Panc1 (cell line): ENCODE results near the gene PPP1R1B. TPM values are rescaled to one million over a fixed set of nuclear protein-coding genes. Genes with fewer than 3 reads are reported as not detected.
"Not testable (repeated sequence)": the region's sequence is repeated elsewhere in the genome, so short reads cannot be mapped to it uniquely, and the experiment has no call there.

Experiments used
- ATAC-seq: fragments of 200-7000 bp; cut with Tn5 transposase; 2 replicates; pipeline ENCODE4 v1.9.1; 2020; ENCODE audit warnings: mild to moderate bottlenecking, moderate library complexity
- BruUV-seq: library from RNA; stranded (reverse); fragments of 400-500 nt; replicated peaks from 2 replicates; lab custom pipeline; 2021; lab: Mats Ljungman, UMichigan
- CTCF ChIA-PET: fragments of 300-600 bp; sonication (Branson Sonifier 250); formaldehyde crosslinking; loops from one replicate; lab custom pipeline; 2022; ENCODE audit warnings: antibody characterized with exemption; lab: Charles Lee
- POLR2A ChIA-PET: fragments of 300-600 bp; sonication (Branson Sonifier 250); formaldehyde crosslinking; loops from one replicate; lab custom pipeline; 2022; ENCODE audit warnings: antibody characterized with exemption; lab: Charles Lee
- DNase-seq: peaks from one replicate; pipeline ENCODE4 v3.0.0-alpha.2; 2010; ENCODE audit warnings: low read depth, low spot score
- H3K27ac ChIP-seq: 2 replicates; pipeline ENCODE4 v1.5.1; 2011; ENCODE audit warnings: mild to moderate bottlenecking, low read length, inconsistent platforms
- H3K27me3 ChIP-seq: fragments of 200-500 bp; sonication (Bioruptor generic); 2 replicates; pipeline ENCODE4 v1.6.0; 2014; ENCODE audit warnings: low read length, inconsistent platforms; ENCODE audit not compliant: control insufficient read depth, insufficient read depth
- H3K36me3 ChIP-seq: fragments of 200-500 bp; sonication (Bioruptor generic); 2 replicates; pipeline ENCODE4 v1.5.1; 2014; ENCODE audit warnings: inconsistent platforms, mild to moderate bottlenecking, low read length, moderate library complexity; ENCODE audit not compliant: control insufficient read depth, insufficient read depth
- H3K4me1 ChIP-seq: 2 replicates; pipeline ENCODE4 v1.5.1; 2011; ENCODE audit warnings: inconsistent platforms, mild to moderate bottlenecking, low read length, moderate library complexity; ENCODE audit not compliant: control insufficient read depth, insufficient read depth
- H3K4me3 ChIP-seq, 2 experiments: 2 replicates each; pipeline ENCODE4 v1.5.1; 2011 to 2012; ENCODE audit warnings: low read depth in 2 of 2, low read length in 2 of 2, mild to moderate bottlenecking in 2 of 2, inconsistent platforms in 1 of 2, moderate library complexity in 1 of 2
- H3K9me3 ChIP-seq: fragments of 200-500 bp; sonication (Bioruptor generic); 2 replicates; pipeline ENCODE4 v1.5.1; 2014; ENCODE audit warnings: low read depth, mild to moderate bottlenecking, inconsistent platforms, low read length, moderate library complexity; ENCODE audit not compliant: control insufficient read depth, insufficient read depth
- POLR2AphosphoS5 ChIP-seq: IDR thresholded peaks from 2 replicates; pipeline ENCODE4 v1.6.1; 2012; ENCODE audit warnings: mild to moderate bottlenecking, low read depth, low read length, moderate library complexity
- SIN3A ChIP-seq: IDR thresholded peaks from 2 replicates; pipeline ENCODE4 v1.6.1; 2012; ENCODE audit warnings: low read depth, mild to moderate bottlenecking, low read length, moderate library complexity, borderline replicate concordance; ENCODE audit not compliant: insufficient read depth
- TCF7L2 ChIP-seq: IDR thresholded peaks from 2 replicates; pipeline ENCODE4 v1.6.1; 2011; ENCODE audit warnings: mild to moderate bottlenecking, low read depth, low read length, inconsistent platforms
- in situ Hi-C: cut with HindIII; loops from 2 replicates; pipeline ENCODE4 v1.10.0; 2016; ENCODE audit warnings: low sequenced_read_pairs, low pct_unique_long_range_greater_than_20kb
- intact Hi-C: fragments of 100-400 bp; cut with micrococcal nuclease; formaldehyde crosslinking; loops from one replicate; pipeline ENCODE4 v1.10.0; 2022; ENCODE audit not compliant: unreplicated experiment
- total RNA-seq: library from RNA; stranded (reverse); gene quantifications from one replicate; pipeline ENCODE4 v1.2.1, GENCODE V29; 2021; ENCODE audit not compliant: unreplicated experiment
- TF ChIP-seq, protein P1 (sequence below): fragments of 450-650 bp; IDR thresholded peaks from 2 replicates; pipeline ENCODE4 v1.5.1; 2017; ENCODE audit warnings: mild to moderate bottlenecking
- TF ChIP-seq, protein P2 (sequence below), 2 experiments: IDR thresholded peaks; 2 replicates each; pipeline ENCODE4 v1.6.1; 2011 to 2012; ENCODE audit warnings: low read depth in 2 of 2, control low read depth in 1 of 2, low read length in 1 of 2, mild to moderate bottlenecking in 1 of 2, moderate library complexity in 1 of 2; ENCODE audit not compliant: insufficient read depth in 1 of 2

The PPP1R1B gene
- total RNA-seq, 1 experiment from 2014 or later = 45.7 TPM

DNA sequence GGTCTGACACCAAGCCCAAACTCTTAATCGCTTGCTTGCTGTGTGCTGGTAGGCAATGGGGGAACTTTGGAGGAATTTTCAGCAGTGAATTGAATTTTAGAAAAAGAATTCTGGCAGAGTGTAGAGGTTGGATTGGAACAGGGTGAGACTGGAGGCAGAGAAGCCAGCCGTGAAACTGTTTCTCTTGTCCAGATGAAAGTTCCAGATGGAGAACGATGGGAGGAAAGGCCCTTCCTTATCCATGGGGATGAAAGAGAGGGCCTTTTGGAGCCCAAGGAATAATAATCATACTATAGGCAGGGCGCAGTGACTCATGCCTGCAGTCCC, 45.0 kb upstream of the PPP1R1B start:
- H3K4me3 ChIP-seq = no peak overlapping the region
- no peaks in the 10 kb centered on the region for H3K4me1 ChIP-seq
- H3K27ac ChIP-seq = no peak overlapping the region
- no peaks in the 10 kb centered on the region for H3K27me3 ChIP-seq
- BruUV-seq = no TSS peak
- no peaks in the 10 kb centered on the region for H3K9me3 ChIP-seq
- ATAC-seq (no peak), DNase-seq (no peak)
- ChIA-PET POLR2A (no interaction called here), CTCF (no interaction called here)
- TF ChIP-seq POLR2AphosphoS5 (no peak), SIN3A (no peak), TCF7L2 (no peak)
- TF ChIP-seq, protein P1, sequence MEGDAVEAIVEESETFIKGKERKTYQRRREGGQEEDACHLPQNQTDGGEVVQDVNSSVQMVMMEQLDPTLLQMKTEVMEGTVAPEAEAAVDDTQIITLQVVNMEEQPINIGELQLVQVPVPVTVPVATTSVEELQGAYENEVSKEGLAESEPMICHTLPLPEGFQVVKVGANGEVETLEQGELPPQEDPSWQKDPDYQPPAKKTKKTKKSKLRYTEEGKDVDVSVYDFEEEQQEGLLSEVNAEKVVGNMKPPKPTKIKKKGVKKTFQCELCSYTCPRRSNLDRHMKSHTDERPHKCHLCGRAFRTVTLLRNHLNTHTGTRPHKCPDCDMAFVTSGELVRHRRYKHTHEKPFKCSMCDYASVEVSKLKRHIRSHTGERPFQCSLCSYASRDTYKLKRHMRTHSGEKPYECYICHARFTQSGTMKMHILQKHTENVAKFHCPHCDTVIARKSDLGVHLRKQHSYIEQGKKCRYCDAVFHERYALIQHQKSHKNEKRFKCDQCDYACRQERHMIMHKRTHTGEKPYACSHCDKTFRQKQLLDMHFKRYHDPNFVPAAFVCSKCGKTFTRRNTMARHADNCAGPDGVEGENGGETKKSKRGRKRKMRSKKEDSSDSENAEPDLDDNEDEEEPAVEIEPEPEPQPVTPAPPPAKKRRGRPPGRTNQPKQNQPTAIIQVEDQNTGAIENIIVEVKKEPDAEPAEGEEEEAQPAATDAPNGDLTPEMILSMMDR = no peak
- TF ChIP-seq, protein P2, sequence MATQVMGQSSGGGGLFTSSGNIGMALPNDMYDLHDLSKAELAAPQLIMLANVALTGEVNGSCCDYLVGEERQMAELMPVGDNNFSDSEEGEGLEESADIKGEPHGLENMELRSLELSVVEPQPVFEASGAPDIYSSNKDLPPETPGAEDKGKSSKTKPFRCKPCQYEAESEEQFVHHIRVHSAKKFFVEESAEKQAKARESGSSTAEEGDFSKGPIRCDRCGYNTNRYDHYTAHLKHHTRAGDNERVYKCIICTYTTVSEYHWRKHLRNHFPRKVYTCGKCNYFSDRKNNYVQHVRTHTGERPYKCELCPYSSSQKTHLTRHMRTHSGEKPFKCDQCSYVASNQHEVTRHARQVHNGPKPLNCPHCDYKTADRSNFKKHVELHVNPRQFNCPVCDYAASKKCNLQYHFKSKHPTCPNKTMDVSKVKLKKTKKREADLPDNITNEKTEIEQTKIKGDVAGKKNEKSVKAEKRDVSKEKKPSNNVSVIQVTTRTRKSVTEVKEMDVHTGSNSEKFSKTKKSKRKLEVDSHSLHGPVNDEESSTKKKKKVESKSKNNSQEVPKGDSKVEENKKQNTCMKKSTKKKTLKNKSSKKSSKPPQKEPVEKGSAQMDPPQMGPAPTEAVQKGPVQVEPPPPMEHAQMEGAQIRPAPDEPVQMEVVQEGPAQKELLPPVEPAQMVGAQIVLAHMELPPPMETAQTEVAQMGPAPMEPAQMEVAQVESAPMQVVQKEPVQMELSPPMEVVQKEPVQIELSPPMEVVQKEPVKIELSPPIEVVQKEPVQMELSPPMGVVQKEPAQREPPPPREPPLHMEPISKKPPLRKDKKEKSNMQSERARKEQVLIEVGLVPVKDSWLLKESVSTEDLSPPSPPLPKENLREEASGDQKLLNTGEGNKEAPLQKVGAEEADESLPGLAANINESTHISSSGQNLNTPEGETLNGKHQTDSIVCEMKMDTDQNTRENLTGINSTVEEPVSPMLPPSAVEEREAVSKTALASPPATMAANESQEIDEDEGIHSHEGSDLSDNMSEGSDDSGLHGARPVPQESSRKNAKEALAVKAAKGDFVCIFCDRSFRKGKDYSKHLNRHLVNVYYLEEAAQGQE (IDR thresholded peaks at IDR 0.05; ENCODE audit: insufficient read depth in 1 of 2, low read depth in 2 of 2, low read length in 1 of 2) = no peak
- in situ Hi-C loops = no loop called here
- intact Hi-C loops = no loop called here
- no peaks in the 10 kb centered on the region for H3K36me3 ChIP-seq

DNA sequence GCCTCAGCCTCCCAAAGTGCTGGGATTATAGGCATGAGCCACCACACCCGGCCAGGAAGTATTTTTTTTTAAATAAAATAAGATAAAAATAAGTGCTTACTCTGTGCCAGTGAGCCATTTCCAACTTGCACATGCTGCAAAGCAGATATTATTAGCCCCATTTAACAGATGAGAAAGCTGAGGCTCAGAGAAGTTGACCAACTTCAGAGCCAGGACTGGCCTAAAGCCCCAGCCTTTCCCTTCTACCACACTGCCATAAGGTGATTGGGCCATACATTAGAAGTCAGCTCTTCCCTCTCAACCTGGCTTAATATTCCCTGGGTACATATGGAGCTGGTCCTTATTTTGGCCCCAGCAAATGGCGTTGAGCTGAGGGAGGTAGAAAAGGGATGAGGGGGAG, 44.1 kb upstream of the PPP1R1B start:
- POLR2A ChIA-PET = no interaction called here
- no TSS peak for BruUV-seq
- in situ Hi-C loops = no loop called here

DNA sequence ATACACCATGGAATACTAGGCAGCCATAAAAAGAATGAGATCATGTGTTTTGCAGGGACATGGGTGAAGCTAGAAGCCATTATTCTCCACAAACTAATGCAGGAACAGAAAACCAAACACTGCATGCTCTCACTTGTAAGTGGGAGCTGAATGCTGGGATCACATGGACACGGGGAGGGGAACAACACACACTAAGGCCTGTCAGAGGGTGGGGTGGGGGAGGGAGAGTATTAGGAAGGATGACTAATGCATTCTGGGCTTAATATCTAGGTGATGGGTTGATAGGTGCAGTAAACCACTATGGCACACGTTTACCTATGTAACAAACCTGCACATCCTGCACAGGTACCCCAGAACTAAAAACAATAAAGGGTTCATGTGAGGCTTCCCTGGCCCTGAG, 36.6 kb upstream of the PPP1R1B start:
- H3K27me3 ChIP-seq, H3K9me3 ChIP-seq, H3K4me1 ChIP-seq, ATAC-seq, BruUV-seq, CTCF ChIA-PET, intact Hi-C loops, DNase-seq, H3K36me3 ChIP-seq, H3K27ac ChIP-seq, H3K4me3 ChIP-seq, POLR2A ChIA-PET, in situ Hi-C loops: not testable (repeated sequence)

More for the DNA sequence above, 44.1 kb upstream of the PPP1R1B start:
- intact Hi-C loops = no loop called here
- no peak for DNase-seq
- no peaks in the 10 kb centered on the region for H3K4me1 ChIP-seq
- no peak for ATAC-seq
- H3K4me3 ChIP-seq = no peak overlapping the region
- no peak overlapping the region for H3K27ac ChIP-seq
- TF ChIP-seq, protein P1 = no peak
- no peak for TF ChIP-seq POLR2AphosphoS5
- TF ChIP-seq TCF7L2 = no peak
- TF ChIP-seq, protein P2 (IDR thresholded peaks at IDR 0.05; ENCODE audit: insufficient read depth in 1 of 2, low read depth in 2 of 2, low read length in 1 of 2) = no peak
- no peak for TF ChIP-seq SIN3A
- H3K27me3 ChIP-seq = no peaks in the 10 kb centered on the region
- H3K36me3 ChIP-seq = no peaks in the 10 kb centered on the region
- no peaks in the 10 kb centered on the region for H3K9me3 ChIP-seq
- CTCF ChIA-PET = no interaction called here
